Body of pancreas (tissue), 4 donors: ENCODE measurements around the gene HTR1D.

Experiments used
- POLR2A ChIP-seq, 3 donors: fragments of 450-650 bp; IDR thresholded peaks; one replicate each; pipeline ENCODE4 v1.6.1; 2016; ENCODE audit warnings: antibody characterized with exemption in 3 of 3, mild to moderate bottlenecking in 2 of 3
- TF ChIP-seq, protein P1 (sequence below), 7 experiments: fragments of 450-650 bp in 4 of 7; fragments of 200-600 bp in 3 of 7; sonication (generic) in 3 of 7; IDR thresholded peaks; one replicate each; pipeline ENCODE4 v1.5.1; 2016 to 2019; ENCODE audit warnings: antibody characterized with exemption in 7 of 7

DNA sequence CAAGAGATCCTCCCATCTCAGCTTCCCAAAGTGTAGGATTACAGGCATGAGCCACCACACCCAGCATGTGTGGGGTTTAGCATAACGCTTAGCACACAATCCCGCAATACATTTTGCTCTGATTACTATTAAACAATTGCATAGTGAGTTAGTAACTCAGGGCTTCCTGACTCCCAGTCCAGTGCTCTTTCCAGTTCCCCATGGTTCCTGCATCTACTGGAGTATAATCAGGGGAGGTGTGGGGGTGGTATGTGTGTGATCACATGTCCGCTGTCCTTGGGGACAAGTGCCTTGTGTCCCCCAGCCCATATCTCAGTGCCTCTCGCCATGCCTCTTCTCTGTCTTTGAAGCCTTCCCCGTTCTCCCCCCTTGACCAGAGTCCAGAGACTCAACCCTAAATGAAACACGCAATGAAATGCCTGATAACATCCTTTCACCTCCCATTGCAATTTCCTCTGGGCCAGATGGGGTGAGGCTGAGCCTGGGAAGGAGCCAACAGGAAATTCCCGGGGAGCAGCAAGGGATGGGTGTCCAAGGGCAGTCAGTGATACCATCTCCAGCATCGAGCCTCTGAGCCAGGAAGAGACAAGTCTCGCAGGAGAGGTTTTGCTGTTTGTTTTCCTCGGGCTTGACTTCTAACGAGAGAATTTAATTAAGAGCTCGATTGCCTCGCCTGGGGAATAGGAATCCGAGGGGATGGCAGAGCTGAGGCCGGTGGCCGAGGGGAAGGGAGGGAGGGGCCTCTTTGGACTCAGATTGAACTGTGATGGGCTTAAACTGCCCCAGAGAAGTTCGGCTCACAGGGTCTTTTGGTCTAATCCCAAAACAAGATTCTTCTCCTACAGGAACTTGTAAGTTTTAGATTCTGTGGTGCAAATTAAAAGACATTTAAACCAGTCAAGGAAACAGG, 7.7 kb upstream of the HTR1D start:
- TF ChIP-seq, protein P1, sequence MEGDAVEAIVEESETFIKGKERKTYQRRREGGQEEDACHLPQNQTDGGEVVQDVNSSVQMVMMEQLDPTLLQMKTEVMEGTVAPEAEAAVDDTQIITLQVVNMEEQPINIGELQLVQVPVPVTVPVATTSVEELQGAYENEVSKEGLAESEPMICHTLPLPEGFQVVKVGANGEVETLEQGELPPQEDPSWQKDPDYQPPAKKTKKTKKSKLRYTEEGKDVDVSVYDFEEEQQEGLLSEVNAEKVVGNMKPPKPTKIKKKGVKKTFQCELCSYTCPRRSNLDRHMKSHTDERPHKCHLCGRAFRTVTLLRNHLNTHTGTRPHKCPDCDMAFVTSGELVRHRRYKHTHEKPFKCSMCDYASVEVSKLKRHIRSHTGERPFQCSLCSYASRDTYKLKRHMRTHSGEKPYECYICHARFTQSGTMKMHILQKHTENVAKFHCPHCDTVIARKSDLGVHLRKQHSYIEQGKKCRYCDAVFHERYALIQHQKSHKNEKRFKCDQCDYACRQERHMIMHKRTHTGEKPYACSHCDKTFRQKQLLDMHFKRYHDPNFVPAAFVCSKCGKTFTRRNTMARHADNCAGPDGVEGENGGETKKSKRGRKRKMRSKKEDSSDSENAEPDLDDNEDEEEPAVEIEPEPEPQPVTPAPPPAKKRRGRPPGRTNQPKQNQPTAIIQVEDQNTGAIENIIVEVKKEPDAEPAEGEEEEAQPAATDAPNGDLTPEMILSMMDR (IDR thresholded peaks at IDR 0.05) = no peak
- no peak for TF ChIP-seq POLR2A (IDR thresholded peaks at IDR 0.05)
